ENCODE measurements around the gene HHLA2.
"Not testable (repeated sequence)": the region's sequence is repeated elsewhere in the genome, so short reads cannot be mapped to it uniquely, and the experiment has no call there.

HHLA2 gene, protein sequence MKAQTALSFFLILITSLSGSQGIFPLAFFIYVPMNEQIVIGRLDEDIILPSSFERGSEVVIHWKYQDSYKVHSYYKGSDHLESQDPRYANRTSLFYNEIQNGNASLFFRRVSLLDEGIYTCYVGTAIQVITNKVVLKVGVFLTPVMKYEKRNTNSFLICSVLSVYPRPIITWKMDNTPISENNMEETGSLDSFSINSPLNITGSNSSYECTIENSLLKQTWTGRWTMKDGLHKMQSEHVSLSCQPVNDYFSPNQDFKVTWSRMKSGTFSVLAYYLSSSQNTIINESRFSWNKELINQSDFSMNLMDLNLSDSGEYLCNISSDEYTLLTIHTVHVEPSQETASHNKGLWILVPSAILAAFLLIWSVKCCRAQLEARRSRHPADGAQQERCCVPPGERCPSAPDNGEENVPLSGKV

DNA sequence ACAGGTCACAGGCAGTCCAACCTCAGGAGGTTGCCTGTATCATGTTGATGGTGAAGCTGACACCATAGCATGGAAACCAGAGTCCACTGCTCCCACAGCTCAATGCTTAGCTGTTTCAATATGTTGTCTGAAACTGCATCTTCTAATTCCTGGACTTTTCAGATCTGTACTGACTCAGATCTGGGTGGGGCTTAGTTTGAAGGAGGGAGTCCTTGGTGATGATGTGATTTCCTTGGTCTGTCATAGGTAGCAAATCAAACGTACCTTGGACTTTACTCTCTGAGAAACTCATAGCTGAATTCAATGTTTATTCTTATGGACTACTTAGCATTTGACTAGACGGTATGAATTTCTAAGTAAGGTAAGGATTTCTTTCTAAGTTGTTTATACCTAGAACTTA lies at the start of gene HHLA2:
HHLA2 (plus strand) TSS at position 310 of the 400 bp plus-strand sequence. CDS start 55,266 bp downstream, outside the sequence.
- no peak for DNase-seq (ENCODE audit: extremely low read depth in 1 of 2, low read depth in 1 of 2)

DNA sequence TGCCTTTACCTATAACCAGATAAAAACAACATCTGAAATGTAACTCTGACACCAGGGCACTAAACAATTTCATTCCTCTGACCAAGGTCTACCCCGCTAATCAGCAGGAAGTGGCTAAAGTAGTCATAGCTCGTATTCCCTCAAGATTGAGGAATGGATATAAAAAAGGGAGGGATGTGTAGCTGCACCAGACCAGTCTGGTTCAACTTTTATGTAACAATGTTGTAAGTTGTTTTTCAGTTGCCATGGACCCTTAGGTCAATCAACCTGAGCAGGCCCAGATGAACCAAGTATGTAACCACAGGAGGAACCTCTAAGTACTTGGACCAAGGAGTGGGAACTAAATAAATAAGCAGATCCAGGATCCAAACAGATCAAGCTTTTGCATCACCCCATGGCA lies 45.7 kb upstream of the HHLA2 start:
- no peak for DNase-seq (ENCODE audit: extremely low read depth in 1 of 2, low read depth in 1 of 2)

DNA sequence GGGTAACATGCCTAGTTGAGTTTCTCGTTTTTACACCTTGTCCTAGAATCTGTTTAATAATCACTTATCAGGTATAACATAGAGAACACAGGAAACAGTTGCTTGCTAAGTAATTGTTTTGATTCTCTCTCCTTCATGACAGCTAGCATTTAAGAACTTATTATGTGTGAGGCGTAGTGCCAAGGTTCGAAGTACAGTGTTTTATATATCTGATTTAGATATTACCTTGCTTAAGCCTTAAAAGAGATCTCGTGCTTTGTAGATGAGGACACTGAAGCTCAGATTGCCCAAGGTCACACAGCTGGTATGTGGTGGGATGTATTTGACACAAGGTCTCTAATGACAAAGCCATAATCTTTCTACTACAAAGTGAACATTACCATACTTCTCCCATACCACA lies 45.1 kb upstream of the HHLA2 start:
- no peak for DNase-seq (ENCODE audit: extremely low read depth in 1 of 2, low read depth in 1 of 2)

DNA sequence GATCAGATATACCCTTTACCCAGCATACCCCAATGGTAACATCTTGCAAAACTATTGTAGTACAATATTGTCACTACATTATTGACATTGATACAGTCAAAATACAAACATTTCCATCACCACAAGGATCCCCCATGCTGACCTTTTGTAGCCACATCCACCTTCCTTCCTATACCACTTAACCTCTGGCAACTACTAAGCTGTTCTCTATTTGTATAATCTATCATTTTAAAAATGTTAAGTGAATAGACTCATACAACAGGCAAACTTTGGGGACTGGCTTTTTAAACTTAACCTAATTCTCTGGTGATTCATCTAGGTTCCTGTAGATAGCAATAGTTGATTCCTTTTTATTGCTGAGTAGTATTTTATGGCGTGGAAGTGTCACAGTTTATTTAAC lies 44.5 kb upstream of the HHLA2 start:
- no peak for DNase-seq (ENCODE audit: extremely low read depth in 1 of 2, low read depth in 1 of 2)

DNA sequence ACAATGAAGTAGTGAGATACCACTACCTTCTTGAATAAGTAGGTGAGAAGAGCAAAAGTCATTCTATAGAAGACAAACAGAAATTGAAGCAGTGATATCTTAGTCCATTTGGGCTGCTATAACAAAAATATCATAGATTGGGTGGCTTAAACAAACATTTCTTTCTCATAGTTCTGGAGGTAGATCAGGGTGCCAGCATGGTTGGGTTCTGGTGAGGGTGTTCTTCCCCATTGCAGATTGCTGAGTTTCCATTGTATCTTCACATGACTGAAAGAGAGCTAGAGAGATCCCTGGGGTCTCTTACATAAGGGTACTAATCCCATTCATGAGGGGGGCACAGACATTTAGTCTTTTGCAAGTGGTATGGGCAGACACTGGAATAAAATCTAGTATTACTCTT lies 41.2 kb upstream of the HHLA2 start:
- no peak for DNase-seq (ENCODE audit: extremely low read depth in 1 of 2, low read depth in 1 of 2)

DNA sequence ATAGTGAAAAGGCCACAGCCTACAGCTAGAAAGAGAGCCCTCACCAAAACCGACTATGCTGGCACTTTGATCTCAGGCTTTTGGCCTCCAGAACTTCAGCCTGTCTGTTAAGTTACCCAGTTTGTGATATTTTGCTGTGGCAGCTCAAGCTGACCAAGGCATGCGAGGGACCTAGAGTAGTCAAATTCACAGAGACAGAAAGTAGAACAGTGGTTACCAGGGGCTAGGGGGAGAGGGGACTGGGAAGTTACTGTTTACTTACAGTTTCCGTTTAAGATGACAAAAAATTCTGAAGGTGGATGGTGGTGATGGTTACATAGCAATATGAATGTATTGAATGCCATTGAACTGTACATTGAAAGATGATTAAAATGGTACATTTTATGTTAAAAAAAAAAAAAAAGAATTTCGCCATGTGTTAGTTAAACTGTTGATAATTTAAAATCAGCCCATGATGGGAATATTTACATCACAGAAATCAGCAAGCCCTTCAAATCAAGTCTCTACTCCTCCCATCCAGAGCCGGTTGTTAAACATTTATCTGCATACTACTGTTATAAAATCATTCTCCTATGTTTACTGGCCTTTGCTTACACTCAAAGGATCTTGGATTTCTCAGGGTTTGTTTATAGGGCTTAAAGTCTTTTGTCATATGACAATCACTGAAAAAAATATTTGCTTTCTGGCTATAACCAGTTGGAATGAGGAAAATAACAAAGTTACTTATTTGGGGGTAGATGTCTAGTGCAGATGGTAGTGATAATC lies 31.6 kb upstream of the HHLA2 start:
- DNase-seq (ENCODE audit: extremely low read depth in 1 of 2, low read depth in 1 of 2), result not testable (repeated sequence)

DNA sequence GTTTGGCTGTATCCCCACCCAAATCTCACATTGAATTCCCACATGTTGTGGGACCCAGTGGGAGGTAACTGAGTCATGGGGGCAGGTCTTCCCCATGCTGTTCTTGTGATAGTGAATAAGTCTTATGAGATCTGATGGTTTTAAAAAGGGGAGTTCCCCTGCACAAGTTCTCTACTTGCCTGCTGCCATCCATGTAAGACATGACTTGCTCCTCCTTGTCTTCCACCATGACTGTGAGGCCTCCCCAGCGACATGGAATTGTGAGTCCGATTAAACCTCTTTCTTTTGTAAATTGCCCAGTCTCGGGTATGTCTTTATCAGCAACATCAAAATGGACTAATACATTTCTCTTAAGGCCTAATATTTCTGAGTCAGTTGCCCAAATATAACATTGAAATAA lies 28.1 kb upstream of the HHLA2 start:
- not testable (repeated sequence) for DNase-seq (ENCODE audit: extremely low read depth in 1 of 2, low read depth in 1 of 2)

DNA sequence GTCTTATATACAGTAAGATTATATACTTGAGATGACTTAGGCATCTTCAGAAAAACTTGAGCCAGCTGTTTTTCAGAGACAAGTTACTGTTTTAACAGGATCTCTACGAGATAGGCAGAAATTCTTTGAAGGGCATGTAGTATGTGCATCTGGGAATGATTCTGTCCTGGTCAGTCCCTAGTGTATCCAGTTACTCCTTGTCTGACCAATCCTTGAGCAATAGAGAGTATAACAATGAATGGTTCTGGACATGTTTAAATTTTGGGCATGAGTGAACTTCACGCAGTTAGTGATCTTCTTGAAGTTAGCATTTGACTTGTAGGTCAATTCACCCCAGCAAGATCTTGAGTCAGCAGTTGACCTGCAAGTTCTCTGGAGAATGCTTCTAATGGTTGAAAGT lies 24.7 kb upstream of the HHLA2 start:
- DNase-seq (ENCODE audit: extremely low read depth in 1 of 2, low read depth in 1 of 2), result no peak

DNA sequence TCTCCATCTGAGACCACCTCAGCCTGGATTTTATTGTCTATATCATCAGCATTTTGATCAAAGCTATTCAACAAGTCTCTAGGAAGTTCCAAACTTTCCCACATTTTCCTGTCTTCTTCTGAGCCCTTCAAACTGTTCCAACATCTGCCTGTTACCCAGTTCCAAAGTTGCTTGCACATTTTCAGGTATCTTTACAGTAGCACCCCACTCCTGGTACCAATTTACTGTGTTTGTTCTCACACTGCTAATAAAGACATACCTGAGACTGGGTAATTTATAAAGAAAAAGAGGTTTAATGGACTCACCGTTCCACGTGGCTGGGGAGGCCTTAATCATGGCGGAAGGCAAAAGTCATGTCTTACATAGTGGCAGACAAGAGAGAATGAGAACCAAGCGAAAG lies 17.3 kb upstream of the HHLA2 start:
- not testable (repeated sequence) for DNase-seq (ENCODE audit: extremely low read depth in 1 of 2, low read depth in 1 of 2)

DNA sequence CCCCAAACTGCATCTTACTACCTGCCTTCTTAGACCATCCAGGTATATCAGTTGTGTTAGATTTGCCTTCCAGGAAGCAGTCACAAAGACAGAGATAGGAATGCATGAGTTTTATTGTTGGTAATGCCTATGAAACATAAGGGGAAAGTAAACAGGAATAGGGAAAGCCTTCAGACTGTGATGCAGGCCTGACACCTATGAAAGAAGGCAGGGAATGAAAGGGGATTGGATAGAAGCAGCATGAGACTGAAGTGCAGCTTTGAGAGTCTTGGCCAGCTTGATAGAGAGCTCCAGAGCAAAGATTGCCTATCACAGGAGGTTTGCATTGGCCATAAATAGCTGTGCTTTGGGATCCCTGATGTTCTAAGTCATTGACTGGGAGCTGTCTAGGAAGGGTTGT lies 15.9 kb upstream of the HHLA2 start:
- DNase-seq (ENCODE audit: extremely low read depth in 1 of 2, low read depth in 1 of 2), result no peak

DNA sequence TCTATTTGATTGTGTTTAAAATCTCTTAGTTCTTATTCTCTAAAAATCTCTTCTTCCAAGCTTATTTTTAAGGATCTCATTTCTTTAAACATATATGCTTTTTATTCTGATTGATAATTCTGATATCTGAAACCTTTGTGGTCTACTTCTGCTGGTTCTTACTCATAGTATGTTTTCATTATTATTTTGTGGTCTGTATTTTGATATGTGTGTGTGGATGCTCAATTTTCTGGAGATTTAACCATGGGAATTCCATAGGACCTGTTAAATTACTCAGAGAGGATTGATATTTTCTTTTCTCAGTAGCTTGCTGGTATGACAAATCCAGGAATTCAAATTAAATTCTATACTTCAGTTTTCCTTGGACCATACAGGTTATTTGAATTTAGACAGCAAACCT lies 14.7 kb upstream of the HHLA2 start:
- no peak for DNase-seq (ENCODE audit: extremely low read depth in 1 of 2, low read depth in 1 of 2)

DNA sequence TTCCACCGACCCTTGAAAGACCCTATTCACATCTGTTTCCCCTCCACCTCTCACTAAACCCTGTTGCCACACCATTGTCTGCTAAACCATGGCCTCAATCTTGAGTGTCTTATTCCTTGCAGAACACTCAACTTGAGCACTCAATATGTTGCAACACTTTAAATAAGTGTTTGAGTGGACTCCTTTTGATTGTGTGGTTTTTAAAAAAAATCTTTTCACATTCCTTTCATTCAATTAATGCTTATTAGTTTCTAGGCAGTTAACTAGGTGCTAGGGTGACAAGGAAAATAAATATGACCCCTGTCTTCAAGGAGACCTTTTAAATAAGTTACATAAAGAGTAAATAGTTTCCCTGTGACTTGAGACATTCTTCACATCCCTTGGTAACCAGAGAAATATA lies 13.3 kb upstream of the HHLA2 start:
- no peak for DNase-seq (ENCODE audit: extremely low read depth in 1 of 2, low read depth in 1 of 2)

DNA sequence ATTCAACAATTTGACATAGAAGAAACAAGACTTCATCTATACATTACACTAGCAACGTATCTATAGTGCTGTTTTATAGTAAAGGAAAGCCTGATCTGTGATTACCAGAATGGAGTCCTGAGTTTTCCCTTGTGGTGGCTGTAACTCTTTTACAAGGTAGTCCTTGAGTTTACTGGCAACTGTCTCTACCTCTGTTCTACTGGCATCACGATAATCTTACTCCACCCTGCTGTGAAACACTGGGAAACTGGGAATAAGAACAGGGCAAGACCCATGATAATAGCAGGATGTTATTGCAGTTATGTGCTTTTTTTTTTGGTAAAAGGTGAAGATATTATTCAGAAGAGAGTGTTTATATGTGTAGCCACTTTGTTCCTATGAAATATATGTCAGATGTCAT lies 12.4 kb upstream of the HHLA2 start:
- no peak for DNase-seq (ENCODE audit: extremely low read depth in 1 of 2, low read depth in 1 of 2)

DNA sequence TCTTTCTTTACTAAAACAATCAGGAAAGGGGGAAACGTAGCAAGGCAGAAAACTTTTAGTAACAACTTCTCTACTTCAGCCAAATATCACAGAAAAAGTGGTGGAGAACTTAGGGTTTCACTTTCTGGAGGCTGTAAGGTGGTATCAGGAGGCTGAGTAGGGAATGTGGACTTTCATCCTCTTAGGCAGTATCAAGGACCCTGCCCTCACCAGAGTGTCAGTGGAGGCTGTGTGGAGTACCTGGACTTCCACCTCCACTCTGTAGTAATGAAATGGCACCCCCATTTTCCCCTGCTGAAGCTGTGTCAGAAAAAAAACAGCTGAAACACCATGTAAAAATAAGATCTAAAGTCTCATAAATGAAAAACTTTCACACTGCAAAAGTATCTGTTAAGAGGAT lies 11.2 kb upstream of the HHLA2 start:
- no peak for DNase-seq (ENCODE audit: extremely low read depth in 1 of 2, low read depth in 1 of 2)

DNA sequence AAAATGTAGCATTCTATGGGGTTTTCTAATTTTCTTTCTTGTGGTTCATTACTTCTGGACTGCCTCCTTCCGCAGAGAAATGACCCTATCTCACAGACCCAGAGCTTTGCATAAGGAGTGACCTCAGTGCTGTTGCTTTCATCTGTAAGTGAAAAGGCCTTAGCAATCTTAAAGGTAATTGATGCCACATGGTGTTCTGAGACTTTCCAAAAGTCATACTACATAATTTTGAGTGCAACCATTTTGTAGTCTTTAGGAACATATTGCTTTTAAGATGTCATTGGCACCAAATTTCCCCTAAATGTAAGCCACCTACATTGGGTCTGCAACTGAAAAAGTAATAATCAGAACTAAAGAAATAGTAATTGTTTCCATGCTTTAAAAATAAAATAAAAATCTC lies 9.2 kb upstream of the HHLA2 start:
- no peak for DNase-seq (ENCODE audit: extremely low read depth in 1 of 2, low read depth in 1 of 2)

DNA sequence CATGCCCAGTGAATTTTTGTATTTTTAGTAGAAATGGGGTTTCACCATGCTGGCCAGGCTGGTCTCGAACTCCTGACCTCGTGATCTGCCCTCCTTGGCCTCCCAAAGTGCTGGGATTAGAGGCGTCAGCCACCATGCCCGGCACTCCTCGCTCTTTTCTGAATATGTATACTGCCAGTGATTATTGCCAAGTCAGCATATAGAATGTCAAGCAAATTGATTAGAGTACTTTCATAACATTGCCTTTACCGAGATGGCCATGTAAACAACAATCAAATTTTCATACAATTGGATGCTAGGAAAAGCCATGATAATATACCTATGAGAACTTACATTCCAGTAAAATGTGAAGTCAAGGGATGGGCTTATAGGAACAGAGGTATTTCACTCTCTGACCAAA lies 8.2 kb upstream of the HHLA2 start:
- DNase-seq (ENCODE audit: extremely low read depth in 1 of 2, low read depth in 1 of 2), result not testable (repeated sequence)

DNA sequence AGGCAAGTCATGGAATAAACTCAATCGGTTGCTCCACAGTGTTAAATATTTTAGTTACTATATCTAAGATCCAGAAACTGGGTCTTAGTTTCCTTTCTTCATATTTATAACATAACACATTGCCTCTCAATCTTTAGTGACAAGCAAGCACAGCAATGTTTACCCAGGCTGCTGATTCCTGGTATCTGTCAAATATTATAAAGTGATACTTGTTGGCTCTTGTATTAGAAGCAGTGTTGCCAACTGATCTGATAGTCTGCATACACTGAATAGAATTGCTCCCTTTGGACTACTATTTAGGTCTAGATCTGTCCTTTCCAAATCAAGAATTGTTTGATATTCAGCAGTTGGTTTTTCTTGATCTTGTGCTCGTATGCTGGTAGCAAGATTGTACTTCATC lies 7.2 kb upstream of the HHLA2 start:
- DNase-seq (ENCODE audit: extremely low read depth in 1 of 2, low read depth in 1 of 2), result no peak

DNA sequence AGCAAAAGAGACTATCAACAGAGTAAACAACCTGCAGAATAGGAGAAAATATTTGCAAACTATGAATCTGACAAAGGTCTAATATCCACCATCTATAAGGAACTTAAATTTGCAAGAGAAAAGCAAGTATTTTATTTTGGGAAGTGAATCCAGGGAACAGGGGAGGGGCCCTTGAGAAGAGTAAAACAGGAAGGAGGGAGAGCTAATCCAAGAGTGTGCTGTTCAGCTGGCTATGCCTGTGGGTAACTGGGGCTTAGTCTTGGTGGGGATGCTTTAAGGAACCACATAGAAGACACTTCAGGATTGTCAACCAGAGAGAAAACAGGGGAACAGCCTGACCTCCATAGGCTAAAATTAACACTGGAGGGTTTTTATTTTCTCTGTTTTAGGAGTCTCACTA lies 3.9 kb upstream of the HHLA2 start:
- DNase-seq (ENCODE audit: extremely low read depth in 1 of 2, low read depth in 1 of 2), result no peak

DNA sequence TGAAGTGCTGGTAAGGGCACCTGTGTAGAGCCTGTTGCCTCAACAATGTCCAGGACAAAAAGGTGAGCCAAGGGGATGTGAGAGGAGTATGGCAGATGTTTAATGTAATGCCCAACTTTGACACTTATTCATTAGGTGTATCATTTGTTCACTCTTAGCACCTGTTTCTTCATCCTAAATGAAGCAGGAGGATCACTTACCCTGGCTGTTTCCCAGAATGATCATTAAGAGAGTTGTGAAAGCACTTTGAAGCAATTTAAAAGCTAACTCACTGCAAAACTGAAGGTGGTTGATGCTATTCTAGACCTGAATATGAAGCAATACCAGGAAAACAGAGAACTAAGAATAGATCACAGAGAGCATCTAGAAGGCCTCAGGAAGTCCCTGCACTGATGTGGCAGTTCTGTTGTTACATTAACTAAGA lies 3.4 kb upstream of the HHLA2 start:
- DNase-seq (ENCODE audit: extremely low read depth in 1 of 2, low read depth in 1 of 2), result no peak

DNA sequence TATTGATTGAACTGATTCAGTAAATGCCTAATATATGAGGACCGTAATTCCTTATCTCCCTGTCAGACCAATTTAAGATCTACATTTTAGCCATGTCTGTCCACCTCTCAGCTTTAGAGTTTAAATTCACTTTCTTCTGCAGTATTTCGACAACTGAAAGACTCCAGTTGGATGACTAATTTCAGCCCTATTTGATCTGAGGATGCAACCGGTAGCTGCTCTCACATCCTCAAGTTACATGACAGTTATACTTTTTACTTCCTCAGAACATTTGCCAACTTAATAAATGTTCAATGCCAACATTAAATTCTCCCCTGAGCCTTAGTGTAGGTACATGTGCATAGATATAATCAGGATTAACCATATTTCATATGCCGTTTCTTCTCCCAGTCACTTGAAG lies 2.5 kb upstream of the HHLA2 start:
- DNase-seq (ENCODE audit: extremely low read depth in 1 of 2, low read depth in 1 of 2), result no peak

DNA sequence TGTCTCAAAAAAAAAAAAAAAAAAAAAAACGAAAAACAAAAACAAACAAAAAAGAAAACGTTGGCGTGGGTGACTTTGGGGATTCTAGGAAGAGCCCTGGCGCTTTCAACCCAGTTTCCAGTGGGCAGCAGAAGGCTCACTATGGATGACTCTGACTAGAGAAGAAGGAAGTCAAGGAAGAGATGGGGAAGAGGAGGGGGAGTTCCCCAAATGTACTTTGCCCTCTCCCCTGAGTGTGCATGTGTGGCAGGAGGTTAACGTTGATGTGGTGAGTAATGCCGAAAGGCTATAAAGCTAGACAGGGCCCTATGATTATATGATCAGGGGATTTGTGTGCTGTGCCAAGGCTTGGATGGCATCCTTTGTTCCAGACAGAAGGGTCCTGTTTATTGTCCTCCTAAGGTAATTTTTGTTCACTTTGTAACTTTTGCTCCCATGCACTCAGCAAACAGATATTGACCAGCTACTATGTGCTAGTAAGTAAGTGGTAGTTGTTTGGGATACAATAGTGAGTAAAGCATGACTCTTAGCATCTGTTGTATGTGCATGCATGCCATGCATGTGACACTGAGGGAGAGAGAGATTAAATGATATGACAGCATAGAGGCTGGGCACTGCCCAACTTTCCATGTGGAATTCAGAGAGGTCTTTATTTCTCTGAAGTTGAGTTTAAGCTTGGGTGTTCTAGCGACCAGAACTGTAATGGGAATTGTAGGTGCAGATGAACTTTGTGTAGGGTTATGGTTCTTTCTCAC lies 750 bp upstream of the HHLA2 start:
- no peak for DNase-seq (ENCODE audit: extremely low read depth in 1 of 2, low read depth in 1 of 2)

DNA sequence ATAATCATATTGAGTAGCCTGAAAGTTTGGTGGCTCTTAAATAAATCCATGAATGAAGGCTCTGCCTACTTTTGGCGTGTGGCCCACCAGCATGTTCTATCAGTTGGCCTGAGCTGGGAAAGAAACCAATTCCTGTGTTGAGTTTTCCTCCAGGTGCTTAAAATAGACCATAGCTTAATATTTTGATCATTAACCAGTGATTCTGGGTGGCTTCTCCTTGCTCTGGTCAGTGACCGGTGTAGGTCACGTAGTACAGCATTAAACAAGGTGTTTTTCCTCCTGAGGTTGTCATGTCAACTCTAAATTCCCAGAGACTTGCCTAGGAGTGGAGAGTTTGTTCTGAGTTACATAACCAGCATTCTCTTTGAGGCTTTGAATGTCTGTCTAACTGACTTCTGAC lies 1.3 kb downstream of the HHLA2 start:
- no peak for DNase-seq (ENCODE audit: extremely low read depth in 1 of 2, low read depth in 1 of 2)

Data from activated CD8-positive, alpha-beta memory T cell treated with anti-CD3 and anti-CD28 coated beads for 1 hour (primary cell).